ENCODE measurements around the gene NEO1. TPM values are rescaled to one million over a fixed set of nuclear protein-coding genes. Genes with fewer than 3 reads are reported as not detected.
A peak's percentile ranks its signal among the peaks of the same experiment; 100 is the strongest.

NEO1 gene
- total RNA-seq, 2 experiments from 2014 or later = 4.3 to 4.4 TPM

GRCh38 chr15:73337187-73337586, 284.9 kb downstream of the NEO1 start:
- no peaks in the 10 kb centered on the region for H3K4me1 Mint-ChIP-seq (ENCODE audit: low read depth)
- H3K27ac Mint-ChIP-seq = no peak overlapping the region
- H3K9me3 Mint-ChIP-seq = no peaks in the 10 kb centered on the region
- CTCF ChIA-PET = no interaction called here
- H3K36me3 Mint-ChIP-seq (ENCODE audit: low read depth) = no peaks in the 10 kb centered on the region
- intact Hi-C loops (cut with micrococcal nuclease) = no loop called here
- no peak overlapping the region for H3K4me3 Mint-ChIP-seq
- peaks cover 3% of the 10 kb centered on the region for H3K27me3 Mint-ChIP-seq (ENCODE audit: low read depth)
- DNase-seq = no peak

DNA sequence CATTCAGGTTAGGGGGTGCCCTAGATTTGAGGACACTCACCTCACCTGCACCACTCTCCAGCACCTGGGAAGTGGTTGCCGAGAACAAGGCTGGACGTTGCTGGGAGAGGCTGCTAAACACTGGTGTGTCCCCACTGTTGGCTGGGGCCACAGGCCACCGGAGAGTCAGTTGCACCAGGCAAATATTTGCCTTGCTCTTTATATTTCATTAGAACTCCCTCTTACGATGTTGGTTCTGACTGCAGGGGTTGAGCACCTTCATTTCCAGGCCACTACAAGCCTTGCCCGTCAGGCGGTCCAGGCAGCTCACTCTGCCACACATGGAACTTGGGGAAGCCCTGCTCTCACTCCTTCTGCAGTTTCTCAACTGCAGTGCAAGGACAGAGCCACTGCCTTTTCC, 285.8 kb downstream of the NEO1 start:
- intact Hi-C loops (cut with micrococcal nuclease) = no loop called here

GRCh38 chr15:73338606-73339374, 286.5 kb downstream of the NEO1 start:
- peaks cover 2% of the 10 kb centered on the region for H3K9me3 Mint-ChIP-seq
- no peaks in the 10 kb centered on the region for H3K4me1 Mint-ChIP-seq (ENCODE audit: low read depth)
- CTCF ChIA-PET = interaction anchor here (0.6 kb wide), 1 partner anchor 33 kb away, joined by 3 read pairs; no protein-coding TSS in a partner anchor
- peaks cover 3% of the 10 kb centered on the region for H3K27me3 Mint-ChIP-seq (ENCODE audit: low read depth)
- no peak for DNase-seq
- H3K27ac Mint-ChIP-seq = no peak overlapping the region
- H3K36me3 Mint-ChIP-seq (ENCODE audit: low read depth) = no peaks in the 10 kb centered on the region
- H3K4me3 Mint-ChIP-seq = no peak overlapping the region
- intact Hi-C loops (cut with micrococcal nuclease) = no loop called here

More for the DNA sequence above, 285.8 kb downstream of the NEO1 start:
- H3K27ac Mint-ChIP-seq = no peak overlapping the region
- CTCF ChIA-PET = no interaction called here
- no peak overlapping the region for H3K4me3 Mint-ChIP-seq
- peaks cover 2% of the 10 kb centered on the region for H3K9me3 Mint-ChIP-seq
- H3K4me1 Mint-ChIP-seq (ENCODE audit: low read depth) = no peaks in the 10 kb centered on the region
- no peaks in the 10 kb centered on the region for H3K36me3 Mint-ChIP-seq (ENCODE audit: low read depth)
- peaks cover 3% of the 10 kb centered on the region for H3K27me3 Mint-ChIP-seq (ENCODE audit: low read depth)
- no peak for DNase-seq

- Mint-ChIP-seq H3K4me3 (no peak overlapping the region), H3K27me3 (ENCODE audit: low read depth) (no peaks in the 10 kb centered on the region), H3K27ac (no peak overlapping the region), H3K4me1 (ENCODE audit: low read depth) (no peaks in the 10 kb centered on the region), H3K36me3 (ENCODE audit: low read depth) (no peaks in the 10 kb centered on the region), H3K9me3 (peaks cover 2% of the 10 kb centered on the region)
- CTCF ChIA-PET = no interaction called here
- DNase-seq = no peak
- intact Hi-C loops (cut with micrococcal nuclease) = no loop called here
Observed at GRCh38 chr15:73340502-73341192, 288.4 kb downstream of the NEO1 start.

DNA sequence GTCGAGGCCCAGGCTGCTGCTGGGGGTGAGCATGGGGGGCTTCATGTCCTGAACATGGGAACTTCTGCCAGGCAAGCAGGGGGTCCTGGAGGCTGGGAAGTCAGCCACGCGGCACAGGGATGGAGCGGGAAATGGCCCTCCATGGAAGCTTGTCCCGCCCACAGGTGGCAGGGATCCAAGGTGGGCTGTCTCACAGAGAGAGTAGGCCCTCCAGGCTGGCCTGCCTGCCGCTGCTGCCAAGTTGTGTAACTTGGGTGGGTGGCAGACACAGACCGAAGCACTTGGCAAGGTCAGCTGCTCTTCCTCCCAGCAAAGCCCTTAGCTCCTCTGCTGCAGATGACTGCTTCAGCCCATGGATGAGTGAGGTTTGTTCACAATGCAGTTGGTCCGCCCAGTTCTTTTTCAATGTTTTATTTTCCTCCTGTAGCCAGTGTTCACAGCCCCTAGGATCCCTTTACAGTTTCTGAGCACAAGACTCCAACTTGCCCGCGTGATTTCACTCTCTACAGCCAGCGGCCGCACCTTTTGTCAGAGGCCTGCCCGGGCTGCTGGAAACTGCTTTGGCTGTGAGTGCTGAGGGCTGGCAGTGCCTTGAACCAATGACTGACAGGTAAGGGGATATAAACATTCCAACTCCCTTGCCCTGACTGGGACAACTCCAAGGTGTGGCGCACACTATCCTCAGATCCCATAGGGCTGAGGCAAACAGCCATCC, 289.8 kb downstream of the NEO1 start:
- Mint-ChIP-seq H3K36me3 (ENCODE audit: low read depth) (no peaks in the 10 kb centered on the region), H3K27ac (no peak overlapping the region), H3K9me3 (peaks cover 2% of the 10 kb centered on the region), H3K4me3 (no peak overlapping the region), H3K27me3 (ENCODE audit: low read depth) (peaks cover 1% of the 10 kb centered on the region), H3K4me1 (ENCODE audit: low read depth) (no peaks in the 10 kb centered on the region)
- intact Hi-C loops (cut with micrococcal nuclease) = no loop called here
- CTCF ChIA-PET = no interaction called here
- no peak for DNase-seq

DNA sequence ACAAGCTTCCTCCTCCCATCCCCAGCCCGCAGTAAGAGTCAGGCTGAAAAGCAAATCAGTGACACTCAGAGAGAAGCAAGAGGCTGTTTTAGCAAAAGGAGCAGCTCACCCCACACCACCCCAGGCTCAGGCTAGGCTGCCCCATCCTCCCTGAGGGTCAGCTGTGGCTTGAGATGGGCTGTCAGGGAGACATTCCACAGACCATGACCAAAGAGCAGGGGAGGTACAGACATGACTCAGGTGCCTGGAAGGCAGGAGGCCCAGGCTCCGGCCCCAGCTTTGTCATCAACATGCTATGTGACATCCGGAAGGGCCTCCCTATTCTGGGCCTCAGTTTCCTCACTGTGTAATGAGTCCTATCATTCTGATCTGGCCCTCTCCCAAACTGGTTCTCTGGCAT, 291.8 kb downstream of the NEO1 start:
- intact Hi-C loops (cut with micrococcal nuclease) = no loop called here
- H3K27ac Mint-ChIP-seq = no peak overlapping the region
- CTCF ChIA-PET = no interaction called here
- H3K9me3 Mint-ChIP-seq = peaks cover 2% of the 10 kb centered on the region
- H3K27me3 Mint-ChIP-seq (ENCODE audit: low read depth) = peaks cover 5% of the 10 kb centered on the region
- H3K36me3 Mint-ChIP-seq (ENCODE audit: low read depth) = no peaks in the 10 kb centered on the region
- H3K4me1 Mint-ChIP-seq (ENCODE audit: low read depth) = no peaks in the 10 kb centered on the region
- H3K4me3 Mint-ChIP-seq = no peak overlapping the region
- no peak for DNase-seq

- H3K4me3 Mint-ChIP-seq = no peak overlapping the region
- H3K4me1 Mint-ChIP-seq (ENCODE audit: low read depth) = no peaks in the 10 kb centered on the region
- no peaks in the 10 kb centered on the region for H3K36me3 Mint-ChIP-seq (ENCODE audit: low read depth)
- no peak overlapping the region for H3K27ac Mint-ChIP-seq
- H3K27me3 Mint-ChIP-seq (ENCODE audit: low read depth) = peaks cover 5% of the 10 kb centered on the region
- intact Hi-C loops (cut with micrococcal nuclease) = no loop called here
- DNase-seq = no peak
- peaks cover 2% of the 10 kb centered on the region for H3K9me3 Mint-ChIP-seq
- CTCF ChIA-PET = no interaction called here
Observed at GRCh38 chr15:73345658-73346057, 293.4 kb downstream of the NEO1 start.

DNA sequence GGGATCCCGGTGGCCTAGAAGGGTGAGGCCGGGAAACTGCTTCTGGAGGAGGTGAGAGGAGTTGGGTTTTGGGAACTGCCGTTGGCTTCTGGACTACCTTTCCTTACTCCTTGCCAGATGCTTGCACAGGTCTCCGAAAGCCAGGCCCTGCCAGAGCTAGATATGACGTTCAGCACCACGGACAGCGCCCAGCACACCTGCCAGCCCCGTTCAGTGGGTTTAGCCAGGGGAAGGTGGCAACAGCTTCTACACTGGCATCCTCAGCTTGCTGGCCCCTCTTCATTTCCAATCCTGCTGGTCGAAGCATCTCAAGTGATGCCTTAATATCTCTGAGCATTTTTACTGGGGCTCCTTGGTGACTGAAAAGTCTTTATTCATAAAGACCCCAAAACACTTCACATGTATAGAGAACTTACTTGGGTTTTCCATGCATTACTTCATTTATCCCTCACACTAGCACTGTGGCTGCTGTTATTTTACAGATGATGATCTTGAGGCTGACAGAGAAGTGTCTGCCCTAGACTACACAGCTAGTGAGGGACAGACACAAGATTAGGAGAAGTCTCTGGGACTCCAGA, 294.6 kb downstream of the NEO1 start:
- Mint-ChIP-seq H3K27me3 (ENCODE audit: low read depth) (peaks cover 5% of the 10 kb centered on the region), H3K4me1 (ENCODE audit: low read depth) (no peaks in the 10 kb centered on the region), H3K36me3 (ENCODE audit: low read depth) (no peaks in the 10 kb centered on the region), H3K4me3 (no peak overlapping the region), H3K9me3 (peaks cover 2% of the 10 kb centered on the region), H3K27ac (no peak overlapping the region)
- CTCF ChIA-PET = no interaction called here
- intact Hi-C loops (cut with micrococcal nuclease) = no loop called here
- DNase-seq = peak; percentile 77

DNA sequence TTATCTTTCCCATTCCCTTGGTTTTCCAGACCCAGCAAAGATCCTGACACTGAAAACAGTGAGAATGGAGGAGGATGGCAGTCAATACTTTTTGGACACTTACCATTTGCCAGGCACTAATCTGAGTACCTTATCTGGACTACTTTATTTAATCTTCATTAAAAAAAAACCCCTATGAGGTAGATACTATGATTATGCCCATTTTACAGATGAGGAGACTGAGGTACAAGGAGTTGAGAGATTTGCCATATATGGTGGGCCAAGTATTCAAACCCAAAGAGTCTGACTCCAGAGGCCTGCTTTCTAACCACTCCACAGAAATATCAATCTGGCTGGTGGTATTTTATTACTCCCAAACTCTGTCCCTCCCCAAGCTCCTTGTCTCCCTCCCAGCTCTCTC, 296.9 kb downstream of the NEO1 start:
- no peak overlapping the region for H3K4me3 Mint-ChIP-seq
- CTCF ChIA-PET = no interaction called here
- H3K36me3 Mint-ChIP-seq (ENCODE audit: low read depth) = no peaks in the 10 kb centered on the region
- H3K4me1 Mint-ChIP-seq (ENCODE audit: low read depth) = no peaks in the 10 kb centered on the region
- H3K27ac Mint-ChIP-seq = no peak overlapping the region
- H3K9me3 Mint-ChIP-seq = no peaks in the 10 kb centered on the region
- H3K27me3 Mint-ChIP-seq (ENCODE audit: low read depth) = peaks cover 5% of the 10 kb centered on the region
- no peak for DNase-seq
- intact Hi-C loops (cut with micrococcal nuclease) = no loop called here

DNA sequence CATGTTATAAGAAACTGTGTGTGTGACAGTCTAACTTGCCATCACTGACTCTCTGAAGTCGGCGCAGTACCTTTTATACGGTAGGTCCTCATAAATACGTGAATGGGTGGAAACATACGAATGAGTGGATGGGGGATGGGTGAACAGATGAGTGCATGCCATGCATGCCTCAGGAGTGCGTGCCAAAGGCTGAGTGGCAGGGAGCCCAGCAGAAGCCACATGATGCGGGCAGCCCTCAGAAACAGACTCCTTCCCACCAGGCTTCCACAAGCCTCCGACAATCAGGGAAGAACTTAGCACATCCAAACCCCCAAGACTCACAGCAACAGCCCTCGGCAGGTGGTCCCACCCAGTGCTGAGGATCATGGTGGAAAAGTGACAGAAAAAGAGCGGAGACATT, 299.8 kb downstream of the NEO1 start:
- H3K4me3 Mint-ChIP-seq = no peak overlapping the region
- no peak overlapping the region for H3K27ac Mint-ChIP-seq
- CTCF ChIA-PET = no interaction called here
- intact Hi-C loops (cut with micrococcal nuclease) = no loop called here
- H3K27me3 Mint-ChIP-seq (ENCODE audit: low read depth) = peaks cover 6% of the 10 kb centered on the region
- H3K4me1 Mint-ChIP-seq (ENCODE audit: low read depth) = no peaks in the 10 kb centered on the region
- DNase-seq = no peak
- no peaks in the 10 kb centered on the region for H3K9me3 Mint-ChIP-seq
- H3K36me3 Mint-ChIP-seq (ENCODE audit: low read depth) = no peaks in the 10 kb centered on the region

DNA sequence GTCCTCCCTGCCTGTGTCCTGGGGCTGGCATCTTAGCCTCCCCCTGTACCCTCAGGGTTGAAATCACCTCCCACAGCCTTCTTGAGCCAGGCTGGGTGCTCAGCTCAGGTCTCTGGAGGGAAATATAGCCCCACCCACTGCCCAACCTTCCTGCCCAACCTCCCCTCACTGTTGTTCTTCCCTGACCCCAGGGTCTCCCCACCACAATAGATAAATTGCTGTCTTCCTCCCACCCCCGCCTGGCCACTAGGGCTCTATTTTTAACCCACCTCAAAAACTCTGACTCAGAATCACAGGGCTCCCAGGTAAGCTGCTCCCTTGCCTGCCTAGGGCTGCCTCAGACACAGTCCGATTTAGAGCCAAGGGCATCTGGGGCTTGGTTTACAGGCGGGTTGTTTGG, 301.5 kb downstream of the NEO1 start:
- H3K4me3 Mint-ChIP-seq = no peak overlapping the region
- no peaks in the 10 kb centered on the region for H3K36me3 Mint-ChIP-seq (ENCODE audit: low read depth)
- H3K9me3 Mint-ChIP-seq = no peaks in the 10 kb centered on the region
- H3K4me1 Mint-ChIP-seq (ENCODE audit: low read depth) = no peaks in the 10 kb centered on the region
- no peak for DNase-seq
- peaks cover 8% of the 10 kb centered on the region for H3K27me3 Mint-ChIP-seq (ENCODE audit: low read depth)
- CTCF ChIA-PET = no interaction called here
- intact Hi-C loops (cut with micrococcal nuclease) = no loop called here
- H3K27ac Mint-ChIP-seq = no peak overlapping the region

GRCh38 chr15:73354241-73354640, 302.0 kb downstream of the NEO1 start:
- DNase-seq = no peak
- Mint-ChIP-seq H3K27me3 (ENCODE audit: low read depth) (peaks cover 6% of the 10 kb centered on the region), H3K9me3 (no peaks in the 10 kb centered on the region), H3K27ac (no peak overlapping the region), H3K4me3 (no peak overlapping the region), H3K4me1 (ENCODE audit: low read depth) (no peaks in the 10 kb centered on the region), H3K36me3 (ENCODE audit: low read depth) (no peaks in the 10 kb centered on the region)
- intact Hi-C loops (cut with micrococcal nuclease) = no loop called here
- CTCF ChIA-PET = no interaction called here
